Urinary bladder (tissue), 4 donors: ENCODE data around the gene WRAP73. TPM values are rescaled to one million over a fixed set of nuclear protein-coding genes. Genes with fewer than 3 reads are reported as not detected.

ENCODE experiments used
- DNase-seq: peaks from one replicate; pipeline ENCODE4 v3.0.0-alpha.2; 2015; ENCODE audit errors: extremely low spot score
- H3K27ac ChIP-seq: one replicate; pipeline ENCODE4 v1.5.1; 2013; ENCODE audit warnings: low read depth, mild to moderate bottlenecking, moderate library complexity
- H3K36me3 ChIP-seq: one replicate; pipeline ENCODE4 v1.6.1; 2013; ENCODE audit warnings: mild to moderate bottlenecking, moderate library complexity; ENCODE audit not compliant: insufficient read depth
- H3K4me1 ChIP-seq: one replicate; pipeline ENCODE4 v1.6.1; 2013; ENCODE audit warnings: mild to moderate bottlenecking, moderate library complexity; ENCODE audit not compliant: insufficient read depth
- H3K4me3 ChIP-seq: one replicate; pipeline ENCODE4 v1.5.1; 2013; ENCODE audit warnings: low read depth, low read length
- WGBS: extraction: QIAGEN DNeasy Blood & Tissue Kit; methylation state at CpG from one replicate; pipeline ENCODE4 v1.1.7; 2013; 5-methylcytosine and 5-hydroxymethylcytosine counted together
- polyA plus RNA-seq: library from polyadenylated mRNA; stranded (reverse); fragments of 200-250 nt; gene quantifications from one replicate; pipeline ENCODE4 v1.2.3, GENCODE V29; 2013
- total RNA-seq: library from RNA; depleted of rRNA; stranded (reverse); fragments of >200 nt; gene quantifications from one replicate; pipeline ENCODE4 v1.2.3, GENCODE V29; 2014
- donor health status: healthy with polysubstance abuse.
- donor health status: healthy.

The WRAP73 gene
- total and polyA plus RNA-seq, 2 donors: 8.1 to 21.2 TPM

GRCh38 chr1:3677484-3677883 lies 27.6 kb upstream of the WRAP73 start:
- no peak for DNase-seq
- Histone ChIP-seq H3K4me3 (no peak overlapping the region), H3K27ac (no peak overlapping the region), H3K36me3 (no peaks in the 10 kb centered on the region), H3K4me1 (no peaks in the 10 kb centered on the region)
- WGBS: 79% methylated on average over 5 of the region's 5 CpGs

- no peak for DNase-seq
- Histone ChIP-seq H3K4me3 (no peak overlapping the region), H3K4me1 (no peaks in the 10 kb centered on the region), H3K27ac (no peak overlapping the region), H3K36me3 (no peaks in the 10 kb centered on the region)
- WGBS: 78% methylated on average over 22 of the region's 22 CpGs
Observed at GRCh38 chr1:3676581-3677470, 26.9 kb upstream of the WRAP73 start.

GRCh38 chr1:3675436-3675835 lies 25.5 kb upstream of the WRAP73 start:
- no peaks in the 10 kb centered on the region for H3K36me3 ChIP-seq
- 66% methylated on average over 11 of the region's 11 CpGs for WGBS
- DNase-seq: no peak

GRCh38 chr1:3674100-3675094 lies 24.5 kb upstream of the WRAP73 start:
- H3K4me3 ChIP-seq: no peak overlapping the region
- no peaks in the 10 kb centered on the region for H3K36me3 ChIP-seq
- WGBS: 44% methylated on average over 30 of the region's 30 CpGs
- no peak overlapping the region for H3K27ac ChIP-seq
- no peaks in the 10 kb centered on the region for H3K4me1 ChIP-seq
- DNase-seq: no peak

More at GRCh38 chr1:3675436-3675835, 25.5 kb upstream of the WRAP73 start:
- no peak overlapping the region for H3K4me3 ChIP-seq
- H3K4me1 ChIP-seq: no peaks in the 10 kb centered on the region
- H3K27ac ChIP-seq: no peak overlapping the region

DNA sequence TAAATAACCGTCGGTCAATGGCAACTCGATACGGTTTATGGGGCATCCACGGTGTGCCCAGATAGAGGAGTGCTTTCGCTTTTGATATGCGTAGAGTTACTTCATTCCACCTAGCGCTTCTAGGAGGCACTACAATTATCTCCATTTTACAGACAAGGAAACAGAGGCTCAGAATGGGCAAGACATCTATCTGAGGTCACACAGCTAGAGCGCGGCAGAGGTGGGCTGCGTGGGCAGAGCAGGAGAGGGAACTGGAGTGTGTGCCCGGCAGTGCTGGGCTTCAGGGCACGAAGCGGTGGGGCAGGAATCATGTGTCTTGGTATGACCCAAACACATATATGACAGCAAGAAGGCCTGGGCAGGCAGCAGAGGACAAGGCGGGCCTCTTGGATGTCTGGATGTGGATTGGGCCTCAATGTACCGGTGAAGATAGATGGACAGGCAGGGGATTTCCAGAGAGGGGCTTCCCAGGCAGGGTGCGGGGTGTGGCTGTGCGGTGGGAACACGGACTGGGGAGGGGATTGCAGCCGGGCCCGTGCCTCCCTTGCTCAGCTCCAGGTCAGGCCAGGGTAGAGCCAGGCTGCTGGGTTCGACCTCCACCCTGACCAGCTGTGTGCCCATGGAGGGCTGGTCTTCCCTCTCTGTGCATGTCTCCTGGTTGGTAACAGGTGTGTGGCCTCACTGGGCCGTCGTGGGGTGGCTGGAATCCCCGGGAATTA lies 23.6 kb upstream of the WRAP73 start:
- DNase-seq: no peak
- H3K4me3 ChIP-seq: no peak overlapping the region
- H3K4me1 ChIP-seq: no peaks in the 10 kb centered on the region
- WGBS: 83% methylated on average over 25 of the region's 25 CpGs
- H3K36me3 ChIP-seq: no peaks in the 10 kb centered on the region
- H3K27ac ChIP-seq: no peak overlapping the region

DNA sequence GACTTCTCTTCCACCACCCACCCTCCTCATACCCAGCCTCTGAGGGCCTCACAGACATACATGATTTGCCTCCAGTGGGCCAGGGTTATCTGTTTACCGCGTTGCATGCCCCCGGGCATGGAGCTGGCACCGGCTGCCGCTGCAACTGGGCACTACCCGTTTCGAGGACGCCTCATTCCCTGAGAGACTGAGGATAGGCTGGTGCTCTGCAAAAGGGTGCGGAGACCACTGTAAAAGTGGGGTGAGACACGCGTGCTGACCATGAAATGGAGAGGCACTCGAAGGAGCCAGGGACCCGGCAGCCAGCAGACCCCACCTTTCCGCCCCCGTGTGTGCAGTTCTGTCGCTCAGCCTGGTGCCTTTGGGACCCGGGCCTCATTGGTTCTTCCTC lies 23.1 kb upstream of the WRAP73 start:
- no peak for DNase-seq
- Histone ChIP-seq H3K4me3 (no peak overlapping the region), H3K4me1 (no peaks in the 10 kb centered on the region), H3K36me3 (no peaks in the 10 kb centered on the region), H3K27ac (no peak overlapping the region)
- 81% methylated on average over 17 of the region's 17 CpGs for WGBS

- no peak for DNase-seq
- WGBS: 76% methylated on average over 21 of the region's 21 CpGs
- Histone ChIP-seq H3K27ac (no peak overlapping the region), H3K4me3 (no peak overlapping the region), H3K36me3 (no peaks in the 10 kb centered on the region), H3K4me1 (no peaks in the 10 kb centered on the region)
Observed at GRCh38 chr1:3672231-3672970, 22.5 kb upstream of the WRAP73 start.

- 52% methylated on average over 29 of the region's 29 CpGs for WGBS
- no peaks in the 10 kb centered on the region for H3K4me1 ChIP-seq
- H3K4me3 ChIP-seq: no peak overlapping the region
- no peaks in the 10 kb centered on the region for H3K36me3 ChIP-seq
- H3K27ac ChIP-seq: no peak overlapping the region
- DNase-seq: no peak
Observed at GRCh38 chr1:3671371-3672180, 21.7 kb upstream of the WRAP73 start.

DNA sequence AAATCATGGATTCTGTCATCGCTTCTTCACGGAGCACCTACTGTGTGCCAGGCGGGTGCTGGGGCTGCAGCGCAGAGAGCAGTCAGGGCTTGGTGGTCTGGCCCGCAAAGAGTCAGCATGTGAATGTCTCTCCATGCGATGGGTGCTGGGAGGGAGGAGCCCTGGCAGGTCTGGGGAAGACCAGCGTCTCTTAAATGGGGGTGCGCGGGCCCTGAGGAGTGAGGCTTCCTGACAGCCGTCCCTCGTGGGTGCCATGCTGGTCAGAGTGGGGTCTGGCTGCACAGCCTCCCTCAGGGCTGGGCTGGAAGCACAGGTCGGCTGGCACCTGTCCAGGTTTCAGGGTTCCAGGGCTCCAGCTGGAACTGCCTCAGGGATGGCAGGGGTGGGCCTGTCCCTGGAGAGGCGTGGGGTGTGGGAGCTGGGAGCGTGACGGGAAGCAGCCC lies 20.9 kb upstream of the WRAP73 start:
- WGBS: 80% methylated on average over 15 of the region's 15 CpGs
- Histone ChIP-seq H3K36me3 (no peaks in the 10 kb centered on the region), H3K4me1 (no peaks in the 10 kb centered on the region), H3K4me3 (no peak overlapping the region), H3K27ac (no peak overlapping the region)
- DNase-seq: no peak

- 82% methylated on average over 9 of the region's 9 CpGs for WGBS
- Histone ChIP-seq H3K4me3 (no peak overlapping the region), H3K36me3 (no peaks in the 10 kb centered on the region), H3K4me1 (no peaks in the 10 kb centered on the region), H3K27ac (no peak overlapping the region)
- DNase-seq: no peak
Observed at GRCh38 chr1:3669971-3670431, 20.1 kb upstream of the WRAP73 start.

DNA sequence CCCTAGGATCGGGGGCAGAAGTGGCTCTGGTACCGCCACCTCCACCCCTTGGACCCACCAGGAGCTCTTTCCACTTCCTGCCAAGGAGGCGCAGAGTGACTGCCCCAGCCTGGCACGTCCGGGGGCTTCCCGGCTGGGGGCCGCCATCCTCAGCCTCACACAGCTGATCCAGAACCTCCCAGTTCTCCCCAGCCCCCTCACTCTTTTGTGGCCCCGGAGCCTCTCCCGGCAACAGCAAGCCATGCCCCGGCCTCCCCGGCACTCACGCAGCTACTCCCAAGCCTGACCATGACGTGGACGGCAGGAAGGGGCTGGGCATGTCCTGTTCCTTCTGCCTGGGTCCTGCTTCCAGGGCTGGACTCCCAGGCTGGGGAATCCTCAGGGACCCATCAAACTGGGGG lies 19.5 kb upstream of the WRAP73 start:
- WGBS: 72% methylated on average over 14 of the region's 14 CpGs
- Histone ChIP-seq H3K4me3 (no peak overlapping the region), H3K36me3 (no peaks in the 10 kb centered on the region), H3K4me1 (no peaks in the 10 kb centered on the region), H3K27ac (no peak overlapping the region)
- no peak for DNase-seq
